HG03442 (cell line): Measurements from ENCODE around the gene GALNT2.
A peak's percentile ranks its signal among the peaks of the same experiment; 100 is the strongest.

Experiments used
- ATAC-seq: cut with Tn5 transposase; IDR thresholded peaks from one replicate; pipeline ENCODE4 v1.9.1; 2021; ENCODE audit warnings: mild to moderate bottlenecking, moderate library complexity; ENCODE audit not compliant: unreplicated experiment

GALNT2 gene

DNA sequence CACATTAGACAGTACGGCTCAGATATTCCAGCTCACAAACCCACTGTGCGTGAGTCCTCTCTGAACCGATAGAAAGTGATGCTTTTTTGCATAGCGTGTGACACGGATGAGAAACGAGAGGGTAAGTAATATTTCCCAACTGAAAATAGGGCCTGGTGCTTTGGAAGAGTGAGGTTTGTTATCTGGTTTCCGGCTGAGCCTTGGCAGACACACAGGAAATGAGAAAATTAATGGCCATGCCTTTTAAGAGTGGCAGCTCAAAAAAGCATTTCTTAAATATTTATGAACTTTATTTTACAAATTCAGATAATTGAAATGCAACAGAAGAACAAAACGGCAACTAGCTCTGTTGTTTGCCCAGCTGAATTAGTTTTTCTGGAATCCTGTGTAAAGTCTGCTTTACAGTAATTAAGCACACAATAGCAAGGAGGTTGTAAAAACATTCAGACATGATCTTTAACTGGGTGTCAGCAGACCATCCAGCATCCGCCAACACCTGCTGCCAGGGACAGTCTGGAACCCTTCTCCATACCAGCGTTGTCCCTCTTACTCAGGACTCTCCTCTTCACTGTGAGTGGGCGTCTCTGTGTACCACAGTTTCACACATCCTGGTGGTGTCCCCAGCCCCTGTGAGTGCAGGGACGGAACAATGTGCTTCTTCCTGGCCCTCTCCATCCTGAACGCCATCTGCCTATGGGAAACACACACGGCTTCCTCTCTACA lies 203.7 kb downstream of the GALNT2 start:
- ATAC-seq, result peak; percentile 81

DNA sequence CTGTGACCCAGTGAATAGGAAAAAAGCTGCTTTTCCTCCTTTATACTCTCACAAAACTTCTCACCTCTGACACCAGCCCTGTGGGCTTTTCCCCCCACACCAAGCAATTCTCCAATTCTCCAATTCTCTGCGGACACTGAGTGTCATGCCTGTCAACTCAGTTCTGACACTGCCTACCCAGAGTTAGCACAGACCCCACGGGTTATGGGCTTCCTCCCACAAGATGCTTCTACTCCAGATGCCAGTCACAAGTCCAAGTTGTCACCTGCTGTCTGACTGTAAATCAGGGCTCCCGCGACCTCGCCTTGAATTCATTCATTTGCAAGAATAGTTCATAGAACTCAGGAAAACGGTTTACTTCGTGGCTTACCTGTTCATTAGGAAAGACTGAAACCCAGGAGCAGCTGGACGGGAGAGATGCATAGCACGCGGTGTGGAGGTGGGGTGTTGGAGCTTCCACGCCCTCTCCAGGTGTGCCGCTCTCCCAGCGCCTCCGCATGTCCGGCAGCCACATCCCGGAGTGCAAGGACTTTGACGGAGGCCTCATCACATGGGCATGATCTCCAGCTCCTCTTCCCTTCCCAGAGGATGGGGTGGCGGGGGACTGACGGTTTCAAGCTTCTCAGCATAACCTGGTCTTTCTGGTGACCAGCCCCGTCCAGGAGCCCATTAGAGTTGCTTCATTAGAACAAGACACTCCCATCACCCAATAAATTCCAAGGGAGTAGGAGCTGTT lies 204.4 kb downstream of the GALNT2 start:
- ATAC-seq, result no peak

DNA sequence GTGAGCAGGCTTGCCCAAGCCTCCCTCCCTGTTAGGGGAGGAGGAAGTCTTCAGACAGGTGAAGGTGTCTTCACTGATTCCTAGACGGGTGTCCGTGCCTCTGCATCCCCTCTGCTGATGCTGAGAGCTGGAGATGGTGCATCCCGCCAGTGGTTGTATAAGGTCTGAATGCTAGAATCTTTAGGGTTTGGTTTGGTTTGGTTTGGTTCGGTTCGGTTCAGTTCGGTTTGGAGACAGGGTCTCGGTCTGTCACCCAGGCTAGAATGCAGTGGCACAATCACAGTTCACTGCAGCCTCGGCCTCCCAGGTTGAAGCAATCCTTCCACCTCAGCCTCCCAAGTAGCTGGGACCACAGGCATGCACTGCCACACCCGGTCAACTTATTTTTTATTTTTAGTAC lies 205.5 kb downstream of the GALNT2 start:
- no peak for ATAC-seq

DNA sequence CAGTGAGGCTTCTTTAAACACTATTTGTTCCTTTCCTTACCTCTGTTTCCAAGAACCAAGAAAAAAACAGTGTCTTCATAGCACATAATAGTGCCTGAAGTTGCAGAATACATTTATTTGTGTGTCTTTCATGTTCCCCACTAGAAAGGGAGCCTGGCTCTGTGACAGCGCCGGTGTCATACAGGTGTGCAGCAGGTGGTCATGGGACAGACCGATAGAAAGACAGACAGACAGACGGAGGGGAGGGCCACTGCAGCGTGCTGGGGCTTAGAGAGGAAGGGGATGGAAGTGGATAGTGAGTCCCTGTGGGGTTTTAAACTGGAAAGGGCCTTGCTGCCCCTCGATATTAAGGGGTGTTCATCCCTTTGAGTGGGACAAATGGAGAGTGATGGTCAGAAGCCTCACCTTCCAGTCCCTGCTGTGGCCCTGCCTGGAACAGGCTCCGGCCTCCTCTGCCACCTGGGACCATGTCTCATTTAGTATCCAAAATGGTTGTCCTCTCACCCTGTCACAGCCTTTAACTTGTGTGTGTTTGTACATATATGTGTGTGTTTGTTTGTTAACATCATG lies 206.2 kb downstream of the GALNT2 start:
- ATAC-seq, result no peak

DNA sequence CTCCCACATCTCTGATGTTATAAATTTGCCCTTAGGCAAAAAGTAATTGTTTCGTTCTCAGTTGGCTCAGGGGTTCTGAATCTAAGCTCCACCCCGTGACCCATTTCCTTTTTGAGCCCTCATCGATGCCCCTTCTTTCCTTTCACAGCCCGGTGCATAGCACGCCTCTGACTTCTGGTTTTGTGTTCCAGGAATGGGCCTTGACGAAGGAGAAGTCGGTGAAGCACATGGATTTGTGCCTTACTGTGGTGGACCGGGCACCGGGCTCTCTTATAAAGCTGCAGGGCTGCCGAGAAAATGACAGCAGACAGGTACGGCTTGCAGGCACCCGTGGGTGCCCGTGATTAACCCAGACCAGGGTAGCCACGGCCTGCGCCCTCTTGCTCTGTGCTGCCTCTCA lies 207.2 kb downstream of the GALNT2 start:
- no peak for ATAC-seq

DNA sequence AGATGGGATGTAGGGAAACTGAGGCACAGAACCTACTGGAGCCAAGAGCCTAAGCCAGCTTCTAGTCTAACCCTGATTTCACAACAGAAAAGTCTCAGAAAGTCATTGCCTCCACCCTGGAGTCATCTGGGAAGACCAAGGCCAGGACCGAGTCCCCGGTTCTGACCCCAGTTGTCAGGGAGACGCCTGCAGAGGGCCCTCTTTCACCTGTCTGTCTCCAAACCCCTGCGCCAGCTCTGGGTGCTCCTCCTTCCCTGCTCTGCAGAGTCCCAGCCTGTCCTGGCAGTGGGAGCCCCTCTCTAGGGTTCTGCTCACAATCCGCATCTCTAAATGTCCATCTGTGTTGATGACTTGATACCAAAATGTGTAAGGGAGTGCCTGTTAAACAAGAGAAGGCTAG lies 209.4 kb downstream of the GALNT2 start:
- no peak for ATAC-seq

DNA sequence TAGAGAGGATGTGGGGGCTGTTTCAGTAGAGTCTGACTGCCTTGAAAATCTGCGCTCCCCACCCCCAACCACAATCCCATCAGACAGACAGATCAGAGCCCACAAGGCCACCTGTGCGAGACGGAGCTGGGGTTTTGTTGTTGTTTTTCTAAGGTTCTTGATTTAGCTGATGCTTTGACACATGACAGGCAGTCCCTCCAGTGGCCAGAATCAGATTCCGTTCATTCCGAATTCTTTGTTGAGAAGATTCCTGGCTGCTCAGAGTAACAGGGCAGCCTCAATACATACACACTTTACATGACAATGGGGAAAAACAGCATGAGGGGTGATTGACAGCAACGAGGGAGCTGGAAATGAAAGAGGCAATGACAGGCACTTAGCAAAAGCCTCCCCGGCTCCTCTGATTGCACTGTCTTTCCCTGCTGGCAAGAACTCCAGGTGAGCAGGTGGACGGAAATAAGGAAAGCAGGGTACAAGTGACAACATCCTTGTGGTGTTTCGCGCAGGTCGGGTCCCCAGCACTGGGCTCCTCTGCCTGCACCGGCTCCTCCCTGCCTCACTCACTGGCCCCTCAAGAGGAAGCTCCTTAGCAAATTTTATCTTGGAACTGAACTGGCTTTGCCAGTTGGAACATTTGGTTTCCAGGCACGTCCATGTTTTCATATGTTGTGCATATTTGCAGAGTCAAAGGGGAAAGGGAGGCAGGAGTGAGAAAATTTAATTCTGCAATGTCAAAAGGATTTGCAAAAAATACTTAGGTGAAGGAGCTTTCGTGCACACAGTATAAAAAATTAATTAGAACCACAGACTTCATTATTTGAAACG lies 210.4 kb downstream of the GALNT2 start:
- no peak for ATAC-seq

DNA sequence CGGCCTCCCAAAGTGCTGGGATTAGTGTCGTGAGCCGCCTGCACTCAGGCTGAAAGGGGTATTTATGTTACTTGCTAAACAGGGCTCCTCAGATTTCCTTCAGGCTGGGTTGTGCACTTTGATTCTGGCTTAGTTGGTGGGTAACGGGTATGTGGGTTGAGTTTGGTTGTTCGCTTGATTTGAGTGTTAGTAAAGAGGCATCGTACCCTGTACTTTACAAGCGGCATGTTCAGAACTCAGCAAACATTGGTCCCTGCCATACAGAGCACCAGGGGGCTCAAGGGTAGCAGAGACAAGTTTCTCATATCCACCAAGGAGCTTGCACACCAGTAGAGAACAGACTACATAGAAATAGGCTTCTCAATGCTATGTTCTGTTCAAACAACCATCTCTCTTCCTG lies 211.3 kb downstream of the GALNT2 start:
- no peak for ATAC-seq

DNA sequence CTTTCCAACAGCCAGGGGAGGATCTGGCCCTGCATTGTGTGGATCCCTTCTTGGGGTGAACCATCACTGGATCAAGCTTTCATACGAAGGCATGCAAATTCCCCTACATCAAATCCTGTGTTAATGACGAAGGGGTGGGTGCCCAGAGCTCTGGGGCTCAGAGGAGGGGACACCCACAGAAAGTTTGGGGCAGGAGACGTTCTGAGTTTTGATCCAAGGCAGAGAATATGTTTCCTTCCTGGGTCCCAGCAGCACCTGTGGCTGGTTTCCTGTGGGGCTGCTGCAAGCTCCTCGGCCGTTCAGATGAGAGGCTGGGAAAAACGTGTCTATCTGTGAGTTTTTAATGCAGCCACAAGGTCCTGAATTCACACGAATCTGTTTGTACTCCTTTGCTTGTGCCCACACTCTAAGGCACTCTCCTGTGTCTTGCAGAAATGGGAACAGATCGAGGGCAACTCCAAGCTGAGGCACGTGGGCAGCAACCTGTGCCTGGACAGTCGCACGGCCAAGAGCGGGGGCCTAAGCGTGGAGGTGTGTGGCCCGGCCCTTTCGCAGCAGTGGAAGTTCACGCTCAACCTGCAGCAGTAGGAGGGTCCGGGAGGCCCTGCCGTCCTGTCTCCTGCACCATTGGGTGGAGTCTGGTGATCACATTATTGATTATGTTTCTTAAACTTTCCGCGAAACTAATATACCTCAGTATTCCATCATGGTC lies 212.0 kb downstream of the GALNT2 start:
- ATAC-seq, result no peak

DNA sequence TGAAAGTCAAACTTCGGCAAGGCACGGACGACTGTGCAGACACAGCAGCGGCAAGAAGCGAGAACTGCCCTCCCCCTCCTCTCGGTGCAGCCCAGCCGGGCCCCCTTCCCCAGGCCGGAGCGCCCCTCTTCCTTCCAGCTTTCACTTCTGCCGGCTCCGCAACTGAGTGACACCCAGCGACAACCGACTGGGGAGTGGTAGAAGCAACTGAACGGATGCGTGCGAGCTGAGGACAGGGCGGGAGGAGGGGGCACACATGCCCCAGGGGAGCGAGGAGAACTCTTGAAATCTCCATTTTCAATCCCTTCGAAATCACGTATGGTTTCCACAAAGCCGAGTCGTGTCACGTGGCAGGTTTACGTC lies 212.5 kb downstream of the GALNT2 start:
- no peak for ATAC-seq

DNA sequence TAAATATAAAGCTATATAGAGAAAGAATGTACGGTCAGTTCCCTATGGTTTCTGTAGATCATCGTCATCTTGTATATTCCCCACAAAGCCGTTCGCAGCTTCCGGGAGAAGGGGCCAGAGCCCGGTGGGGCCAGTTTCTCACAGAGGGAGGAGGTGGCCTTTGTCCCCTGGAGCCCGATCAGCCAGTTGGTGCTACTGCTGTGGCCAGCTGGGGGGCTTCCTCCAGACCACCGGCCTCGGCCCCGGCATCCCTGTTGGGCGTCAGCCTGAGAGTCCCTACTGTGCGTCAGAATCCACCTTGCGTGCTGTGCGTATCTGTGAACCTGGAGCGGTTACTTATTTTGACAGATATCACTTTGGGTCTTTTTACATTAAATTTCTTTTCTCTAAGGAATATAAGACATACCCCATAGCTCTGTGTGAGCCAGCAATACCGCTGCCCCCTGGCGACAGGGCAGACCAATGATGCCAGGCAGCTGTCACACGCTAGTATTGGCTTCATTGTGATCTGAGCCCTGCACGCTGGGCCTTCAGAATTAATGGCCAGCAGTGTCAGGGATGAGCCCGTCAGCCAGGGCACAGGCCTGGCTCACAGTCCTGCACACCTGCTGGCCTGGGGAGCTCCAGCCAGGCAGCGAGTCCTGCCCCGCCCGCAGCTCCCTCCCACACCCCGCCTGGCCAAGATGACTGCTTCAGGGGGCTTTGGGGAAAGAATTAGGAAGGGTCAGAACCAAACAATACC lies 213.2 kb downstream of the GALNT2 start:
- no peak for ATAC-seq

DNA sequence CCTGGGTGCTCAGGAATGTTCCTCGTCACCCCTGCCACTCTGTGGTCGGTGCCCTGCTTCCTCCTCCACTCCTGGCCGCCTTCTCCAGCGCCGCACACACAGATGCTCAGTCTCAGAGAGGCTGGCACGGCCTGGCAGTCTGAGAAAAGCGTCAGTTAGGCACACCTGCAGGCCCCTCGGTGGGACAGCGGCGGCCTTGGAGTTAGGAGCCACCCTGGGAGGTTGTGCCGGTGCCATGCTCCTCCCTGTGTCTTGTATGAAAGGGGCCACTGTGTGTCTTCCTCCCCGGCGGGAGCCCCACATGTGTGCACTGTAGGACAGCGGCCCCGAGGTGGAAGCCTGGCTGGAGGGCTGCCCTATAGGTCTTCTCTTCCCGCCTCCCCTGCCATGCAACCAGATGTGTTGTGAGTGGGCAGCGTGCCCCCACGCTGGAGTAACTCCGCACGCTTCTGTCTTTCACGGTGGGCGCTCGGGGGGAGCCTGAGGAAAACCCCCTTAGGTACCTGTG lies 213.9 kb downstream of the GALNT2 start:
- no peak for ATAC-seq

DNA sequence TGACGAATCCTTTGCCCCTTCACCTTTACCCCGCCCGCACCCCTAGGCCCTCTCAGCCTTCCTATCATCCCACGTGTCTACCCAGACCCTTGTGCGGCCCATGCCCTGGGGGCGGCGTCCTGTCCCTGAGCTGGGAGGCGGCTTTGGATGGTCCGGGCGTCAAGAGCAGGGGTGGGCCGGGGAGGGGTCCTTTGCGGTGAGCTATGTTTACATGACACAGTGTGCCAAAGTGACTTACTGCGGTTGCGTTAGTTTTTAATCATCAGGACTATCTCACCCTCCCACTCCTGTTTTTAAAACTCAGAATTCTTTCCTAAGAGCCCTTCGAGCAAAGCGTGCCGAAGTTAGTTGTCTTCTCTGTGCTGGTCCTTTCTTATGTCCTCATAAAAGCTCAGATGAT lies 214.5 kb downstream of the GALNT2 start:
- ATAC-seq, result no peak

DNA sequence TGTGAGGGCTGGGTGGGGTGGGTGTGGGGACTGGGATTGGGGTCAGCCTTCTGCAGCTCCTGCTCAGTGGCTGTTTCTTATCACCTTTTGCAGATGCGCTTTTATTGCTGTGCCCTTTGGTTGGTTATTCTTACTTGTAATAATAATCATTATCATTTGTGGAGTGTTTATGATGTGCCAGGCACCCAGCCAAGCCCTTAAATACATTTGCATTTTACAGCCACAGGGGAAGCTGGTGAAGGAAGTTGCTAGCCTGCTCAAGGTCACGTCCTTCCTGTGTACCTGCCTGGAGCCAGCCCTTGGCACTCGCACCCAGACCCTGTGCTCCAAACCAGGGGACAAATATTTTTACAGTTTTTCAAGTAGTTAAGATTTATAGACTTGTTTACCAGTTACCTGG lies 215.1 kb downstream of the GALNT2 start:
- no peak for ATAC-seq

DNA sequence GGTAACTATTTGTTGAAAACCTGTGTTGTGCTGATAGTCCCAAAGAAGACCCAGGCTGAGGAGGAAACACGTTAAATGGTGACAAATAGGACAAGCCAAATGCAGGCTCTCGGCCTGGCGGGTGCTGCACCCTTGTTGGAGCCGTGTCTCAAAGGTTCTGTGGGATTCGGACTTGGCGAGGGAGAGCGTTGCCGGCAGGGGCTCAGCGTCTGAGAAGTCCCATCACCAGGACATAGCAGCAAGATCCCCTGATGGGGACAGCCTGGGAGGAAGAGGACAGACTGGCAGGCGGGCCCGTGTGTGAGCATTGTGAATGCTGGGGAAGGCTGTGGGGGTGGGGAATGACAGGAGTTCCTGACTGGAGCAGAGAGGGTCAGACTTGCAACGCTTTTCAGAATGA lies 216.6 kb downstream of the GALNT2 start:
- no peak for ATAC-seq

DNA sequence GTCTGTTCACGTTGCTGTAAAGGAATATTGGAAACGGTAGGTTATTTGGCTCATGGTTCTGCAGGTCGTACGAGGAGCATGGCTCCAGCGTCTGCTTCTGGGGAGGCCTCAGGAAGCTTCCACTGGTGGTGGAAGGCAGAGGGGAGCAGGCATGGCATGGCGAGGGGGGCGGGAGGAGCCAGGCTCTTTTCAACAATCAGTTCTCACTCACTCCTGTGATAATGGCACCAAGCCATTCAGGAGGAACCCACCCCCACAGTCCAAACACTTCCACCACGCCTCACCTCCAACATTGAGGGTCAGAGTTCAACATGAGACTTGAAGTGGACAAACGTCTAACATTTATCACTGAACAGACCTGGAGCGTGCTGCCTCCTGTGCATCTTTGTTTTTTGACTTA lies 217.9 kb downstream of the GALNT2 start:
- ATAC-seq, result no peak

DNA sequence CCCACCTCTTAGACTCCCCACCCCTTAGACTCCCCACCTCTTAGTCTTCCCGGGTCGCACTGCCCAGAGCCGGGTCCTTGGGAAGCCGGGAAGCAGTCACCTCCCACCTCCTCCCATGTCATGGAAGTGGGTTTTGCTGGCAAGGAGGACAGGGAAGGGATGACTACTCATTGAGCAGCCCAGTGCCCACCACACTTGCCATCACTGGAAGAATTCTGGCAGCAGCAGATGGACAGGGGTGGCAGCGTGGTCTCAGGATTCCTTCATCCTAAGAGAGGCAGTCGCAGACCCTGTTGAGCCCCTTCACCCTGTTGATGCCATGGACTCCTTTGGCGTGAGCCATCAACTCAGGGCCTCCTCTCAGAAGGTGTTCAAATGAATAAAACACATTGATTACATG lies 218.3 kb downstream of the GALNT2 start:
- no peak for ATAC-seq

DNA sequence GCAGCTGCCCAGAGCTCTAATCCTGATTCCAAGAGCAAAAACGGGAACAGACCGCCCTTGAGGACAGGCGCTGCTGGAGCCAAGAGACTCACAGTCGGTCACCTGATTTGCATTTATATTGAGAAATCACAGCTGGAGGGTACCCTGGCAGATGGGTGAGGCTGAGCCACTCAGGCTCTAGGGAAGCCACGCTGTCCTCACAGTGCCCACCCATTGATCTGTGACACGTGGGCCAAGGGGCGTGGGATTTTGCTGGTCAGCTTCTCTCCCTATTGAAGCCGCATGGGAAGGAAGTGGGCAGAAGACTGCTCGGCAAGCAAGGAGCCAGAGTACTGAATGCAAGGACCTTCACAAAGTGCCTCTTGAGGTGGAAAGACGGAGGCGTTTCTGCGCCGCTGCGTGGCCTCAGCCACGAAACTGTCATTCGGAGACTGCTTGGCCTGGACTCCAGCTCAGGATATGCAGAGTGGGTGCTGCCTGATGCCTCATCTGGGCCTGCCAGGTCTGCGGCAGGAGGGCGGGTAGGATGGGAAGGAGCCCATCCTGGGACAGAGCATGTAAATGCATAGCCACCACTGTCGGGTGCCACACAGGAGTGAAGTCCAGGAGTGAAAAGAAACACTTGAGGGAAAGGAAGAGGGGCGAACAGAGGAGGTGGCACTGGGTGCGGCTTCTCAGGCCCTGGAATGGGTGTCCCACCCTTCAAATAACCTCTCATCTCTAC lies 219.3 kb downstream of the GALNT2 start:
- ATAC-seq, result no peak

DNA sequence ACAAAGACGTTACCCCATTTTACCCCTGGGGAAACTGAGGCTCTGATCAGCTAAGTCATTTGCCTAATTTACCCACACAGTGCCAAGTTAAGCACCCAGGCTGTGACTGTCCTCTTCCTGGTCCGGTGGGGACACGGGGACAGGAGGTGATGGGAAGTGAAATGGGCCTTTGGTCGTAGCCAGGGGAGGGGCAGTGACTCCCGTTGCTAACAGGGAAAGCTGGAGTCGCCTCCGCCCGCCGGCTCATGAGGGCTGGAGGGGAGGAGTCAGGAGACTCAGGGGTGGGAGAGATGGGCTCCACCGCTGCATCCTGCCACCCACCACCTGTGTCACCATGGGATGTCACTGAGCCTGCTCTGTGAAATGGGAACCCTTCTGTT lies 219.8 kb downstream of the GALNT2 start:
- ATAC-seq, result no peak
